Mesendoderm (in vitro differentiated cells): ENCODE measurements around the gene FBH1.
"Not testable (repeated sequence)": the region's sequence is repeated elsewhere in the genome, so short reads cannot be mapped to it uniquely, and the experiment has no call there.

ENCODE experiments used
- DNase-seq: peaks from one replicate; pipeline ENCODE4 v3.0.0; 2013
- H2AK5ac ChIP-seq: 2 replicates; pipeline ENCODE4 v1.6.1; 2013; ENCODE audit warnings: low read length, inconsistent platforms
- H2BK120ac ChIP-seq: 2 replicates; pipeline ENCODE4 v1.6.1; 2013; ENCODE audit warnings: low read depth, mild to moderate bottlenecking, low read length, moderate library complexity, mixed read lengths
- H2BK15ac ChIP-seq: replicated peaks from 2 replicates; pipeline ENCODE4 v1.6.1; 2013; ENCODE audit warnings: low read depth, mild to moderate bottlenecking, moderate library complexity
- H2BK5ac ChIP-seq: 2 replicates; pipeline ENCODE4 v1.6.1; 2013; ENCODE audit warnings: low read length, inconsistent platforms
- H3K18ac ChIP-seq: 2 replicates; pipeline ENCODE4 v1.6.1; 2013; ENCODE audit warnings: mild to moderate bottlenecking, low read length, mixed read lengths
- H3K23ac ChIP-seq: one replicate; pipeline ENCODE4 v1.6.1; 2013; ENCODE audit warnings: low read length
- H3K27ac ChIP-seq: 2 replicates; pipeline ENCODE4 v1.5.1; 2013; ENCODE audit warnings: low read depth, mild to moderate bottlenecking, inconsistent platforms, low read length, moderate library complexity
- H3K27me3 ChIP-seq: 2 replicates; pipeline ENCODE4 v1.6.1; 2013; ENCODE audit warnings: low read length, control low read depth, mild to moderate bottlenecking, inconsistent platforms; ENCODE audit not compliant: insufficient read depth, poor library complexity
- H3K36me3 ChIP-seq: 2 replicates; pipeline ENCODE4 v1.6.1; 2013; ENCODE audit warnings: low read length, inconsistent platforms; ENCODE audit not compliant: control insufficient read depth, insufficient read depth
- H3K4ac ChIP-seq: one replicate; pipeline ENCODE4 v1.6.1; 2013; ENCODE audit warnings: low read depth, mild to moderate bottlenecking, low read length, moderate library complexity
- H3K4me1 ChIP-seq: 2 replicates; pipeline ENCODE4 v1.6.1; 2013; ENCODE audit warnings: low read depth, low read length, inconsistent platforms; ENCODE audit not compliant: control insufficient read depth
- H3K4me2 ChIP-seq: 2 replicates; pipeline ENCODE4 v1.6.1; 2013; ENCODE audit warnings: low read length
- H3K4me3 ChIP-seq: 2 replicates; pipeline ENCODE4 v1.5.1; 2013; ENCODE audit warnings: mild to moderate bottlenecking, low read length
- H3K56ac ChIP-seq: one replicate; pipeline ENCODE4 v1.6.1; 2013; ENCODE audit warnings: low read length
- H3K79me1 ChIP-seq: 2 replicates; pipeline ENCODE4 v1.6.1; 2013; ENCODE audit warnings: low read length, inconsistent platforms
- H3K79me2 ChIP-seq: 2 replicates; pipeline ENCODE4 v1.6.1; 2013; ENCODE audit warnings: mild to moderate bottlenecking, low read length; ENCODE audit not compliant: control insufficient read depth, insufficient read depth
- H3K9ac ChIP-seq: 2 replicates; pipeline ENCODE4 v1.6.1; 2013; ENCODE audit warnings: low read length, inconsistent platforms
- H4K5ac ChIP-seq: one replicate; pipeline ENCODE4 v1.6.1; 2013; ENCODE audit warnings: low read length
- H4K8ac ChIP-seq: one replicate; pipeline ENCODE4 v1.6.1; 2013; ENCODE audit warnings: low read depth, mild to moderate bottlenecking, control low read depth, low read length, moderate library complexity
- WGBS: extraction: QIAGEN DNeasy Blood & Tissue Kit; methylation state at CpG from one replicate; pipeline ENCODE4 v1.1.7; 2013; ENCODE audit warnings: low lambda C conversion rate, missing lambda C conversion rate; ENCODE audit not compliant: insufficient coverage; ENCODE audit errors: extremely low coverage; 5-methylcytosine and 5-hydroxymethylcytosine counted together

Gene FBH1

DNA sequence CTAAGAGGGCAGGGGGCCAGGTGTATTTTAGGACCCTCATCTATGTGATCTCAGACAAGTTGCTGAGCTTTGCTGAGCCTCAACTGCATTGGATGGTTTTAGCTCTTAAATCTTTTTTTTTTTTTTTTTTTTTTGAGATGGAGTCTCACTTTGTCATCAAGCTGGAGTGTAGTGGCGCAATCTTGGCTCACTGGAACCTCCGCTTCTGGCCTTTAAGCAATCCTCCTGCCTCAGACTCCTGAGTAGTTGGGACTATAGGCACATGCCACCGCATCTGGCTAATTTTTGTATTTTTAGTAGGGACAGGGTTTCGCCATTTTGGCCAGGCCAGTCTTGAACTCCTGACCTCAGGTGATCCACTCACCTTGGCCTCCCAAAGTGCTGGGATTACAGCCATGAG, 43.4 kb upstream of the FBH1 start:
- not testable (repeated sequence) for H4K5ac ChIP-seq, H3K79me1 ChIP-seq, H3K4me1 ChIP-seq, H3K56ac ChIP-seq, H2BK15ac ChIP-seq, H3K4ac ChIP-seq, H3K36me3 ChIP-seq, H3K4me2 ChIP-seq, DNase-seq, H3K27me3 ChIP-seq, H2BK120ac ChIP-seq, H3K27ac ChIP-seq, H4K8ac ChIP-seq, H3K9ac ChIP-seq, H2BK5ac ChIP-seq, H3K79me2 ChIP-seq, H3K4me3 ChIP-seq, H2AK5ac ChIP-seq, H3K23ac ChIP-seq, H3K18ac ChIP-seq
- WGBS = no CpG with 5 or more reads among the region's 4 CpGs

DNA sequence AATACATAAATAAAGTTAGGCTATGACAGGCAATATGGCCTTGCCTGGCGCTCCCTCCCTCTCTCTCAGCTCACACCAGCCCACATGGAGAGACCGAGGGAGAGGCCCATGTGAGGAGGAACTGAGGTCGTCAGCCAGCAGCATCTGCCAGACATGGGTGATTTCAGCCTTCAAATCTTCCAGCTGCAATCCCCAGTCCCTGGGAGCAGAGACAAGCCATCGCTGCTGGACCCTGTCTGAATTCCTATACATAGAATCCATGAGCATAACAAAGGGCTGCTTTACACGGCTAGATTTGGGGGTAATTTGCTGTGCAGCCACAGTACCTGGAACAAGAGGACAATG, 35.9 kb upstream of the FBH1 start:
- Histone ChIP-seq H2BK120ac (no peak overlapping the region), H3K23ac (no peak overlapping the region), H2BK15ac (no peak overlapping the region), H3K4me1 (no peaks in the 10 kb centered on the region), H3K36me3 (no peaks in the 10 kb centered on the region), H3K9ac (no peak overlapping the region), H3K56ac (no peak overlapping the region), H3K79me2 (no peaks in the 10 kb centered on the region), H3K4me2 (no peak overlapping the region), H2BK5ac (no peak overlapping the region), H4K8ac (no peak overlapping the region), H3K27me3 (no peaks in the 10 kb centered on the region), H3K4me3 (no peak overlapping the region), H3K4ac (no peak overlapping the region), H3K27ac (no peak overlapping the region), H3K79me1 (no peaks in the 10 kb centered on the region), H4K5ac (no peak overlapping the region), H3K18ac (no peak overlapping the region), H2AK5ac (no peak overlapping the region)
- no peak for DNase-seq
- WGBS = no CpG with 5 or more reads among the region's 5 CpGs

DNA sequence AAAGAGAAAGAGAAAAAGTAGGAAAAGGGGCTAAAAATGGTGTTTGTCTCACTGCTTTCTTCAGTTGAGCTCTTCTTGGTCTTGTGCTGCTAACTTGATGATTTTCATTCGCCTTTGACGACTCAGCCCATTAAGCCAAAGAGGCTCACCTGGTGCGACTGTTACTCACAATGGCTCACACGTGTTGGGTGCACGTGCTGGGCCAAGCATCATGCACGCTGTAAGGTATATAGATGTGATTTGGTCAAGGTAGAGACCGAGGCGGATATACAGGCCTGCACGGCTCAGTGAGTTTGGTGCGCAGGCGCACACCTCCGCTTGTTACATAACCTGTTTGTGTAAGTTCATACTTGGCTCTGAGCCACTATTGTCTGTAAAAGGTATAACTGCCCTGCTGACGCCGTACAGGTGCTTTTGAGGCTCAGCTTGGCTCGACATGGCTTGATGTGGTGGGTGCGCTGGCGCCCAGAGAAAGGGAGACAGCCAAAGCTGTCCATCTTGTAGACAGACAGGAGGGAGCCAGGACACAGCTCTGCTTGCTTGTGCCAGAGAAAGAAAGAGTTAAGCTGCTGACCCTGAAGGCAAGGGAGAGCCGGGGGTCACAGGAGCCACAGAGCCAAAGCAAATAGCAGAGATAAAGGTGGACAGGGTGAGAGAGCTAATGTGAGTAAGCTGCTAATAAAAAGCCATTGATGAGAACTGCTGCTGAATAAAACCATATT, 33.9 kb upstream of the FBH1 start:
- Histone ChIP-seq H2BK120ac (no peak overlapping the region), H3K18ac (no peak overlapping the region), H3K56ac (no peak overlapping the region)

DNA sequence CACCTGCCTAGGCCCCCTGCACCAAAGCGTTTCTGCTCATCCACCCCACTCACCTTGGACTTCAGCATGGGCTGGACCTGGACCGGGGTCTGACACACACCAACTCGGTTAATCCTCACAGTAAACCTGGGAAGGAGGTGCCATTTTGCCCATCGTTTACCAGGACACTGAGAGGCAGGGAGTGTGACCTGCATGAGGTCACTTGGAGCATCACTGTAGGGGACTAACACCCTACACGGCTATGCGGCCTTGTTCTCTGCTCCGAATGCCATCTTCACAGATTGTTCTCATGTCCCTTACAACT, 33.4 kb upstream of the FBH1 start:
- Histone ChIP-seq H2AK5ac (no peak overlapping the region), H3K4me2 (no peak overlapping the region), H3K23ac (no peak overlapping the region), H3K36me3 (no peaks in the 10 kb centered on the region), H3K27ac (no peak overlapping the region), H3K4me3 (no peak overlapping the region), H3K56ac (no peak overlapping the region), H3K79me2 (no peaks in the 10 kb centered on the region), H3K79me1 (no peaks in the 10 kb centered on the region), H2BK5ac (no peak overlapping the region), H3K4ac (no peak overlapping the region), H4K5ac (no peak overlapping the region), H3K18ac (no peak overlapping the region), H3K9ac (no peak overlapping the region), H3K27me3 (no peaks in the 10 kb centered on the region), H2BK15ac (no peak overlapping the region), H4K8ac (no peak overlapping the region), H3K4me1 (no peaks in the 10 kb centered on the region), H2BK120ac (no peak overlapping the region)
- DNase-seq = no peak
- WGBS = no CpG with 5 or more reads among the region's 7 CpGs

More for the DNA sequence above, 33.9 kb upstream of the FBH1 start:
- Histone ChIP-seq H3K4me2 (no peak overlapping the region), H3K79me2 (no peaks in the 10 kb centered on the region), H3K36me3 (no peaks in the 10 kb centered on the region), H3K23ac (no peak overlapping the region), H3K27me3 (no peaks in the 10 kb centered on the region), H3K27ac (no peak overlapping the region), H2BK15ac (no peak overlapping the region), H3K4me3 (no peak overlapping the region), H3K4ac (no peak overlapping the region), H4K8ac (no peak overlapping the region), H2AK5ac (no peak overlapping the region), H3K79me1 (no peaks in the 10 kb centered on the region), H2BK5ac (no peak overlapping the region), H3K9ac (no peak overlapping the region), H3K4me1 (no peaks in the 10 kb centered on the region), H4K5ac (no peak overlapping the region)
- DNase-seq = no peak
- no CpG with 5 or more reads among the region's 18 CpGs for WGBS

DNA sequence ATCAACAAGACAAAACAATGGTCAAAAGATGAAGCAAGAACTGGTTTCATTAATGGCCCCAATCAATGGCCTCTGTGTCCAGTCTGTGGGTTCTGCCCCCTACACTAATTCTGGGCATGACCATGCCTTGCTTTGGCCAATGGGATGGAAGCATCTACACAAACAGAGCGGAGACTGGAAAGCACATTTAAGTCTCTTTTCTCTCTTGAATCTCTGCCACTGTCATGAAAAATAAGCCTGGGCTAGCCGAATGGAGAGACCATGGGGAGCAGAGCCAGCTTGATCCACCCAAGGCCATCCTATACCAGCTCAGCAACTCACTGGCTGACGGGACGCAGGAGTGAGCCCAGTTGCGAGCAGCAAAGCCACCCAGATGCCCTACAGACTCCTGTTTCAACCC, 31.2 kb upstream of the FBH1 start:
- H3K79me2 ChIP-seq = no peaks in the 10 kb centered on the region
- H4K8ac ChIP-seq = no peak overlapping the region
- no peaks in the 10 kb centered on the region for H3K27me3 ChIP-seq
- H3K27ac ChIP-seq = no peak overlapping the region
- H3K4me1 ChIP-seq = no peaks in the 10 kb centered on the region
- no peak overlapping the region for H4K5ac ChIP-seq
- H3K36me3 ChIP-seq = no peaks in the 10 kb centered on the region
- H3K56ac ChIP-seq = no peak overlapping the region
- H2BK120ac ChIP-seq = no peak overlapping the region
- no peak for DNase-seq
- H3K18ac ChIP-seq = no peak overlapping the region
- H3K4me3 ChIP-seq = no peak overlapping the region
- no peak overlapping the region for H2BK15ac ChIP-seq
- no peak overlapping the region for H3K4me2 ChIP-seq
- no peak overlapping the region for H3K23ac ChIP-seq
- H3K4ac ChIP-seq = no peak overlapping the region
- no peak overlapping the region for H2AK5ac ChIP-seq
- no peak overlapping the region for H3K9ac ChIP-seq
- H2BK5ac ChIP-seq = no peak overlapping the region
- no peaks in the 10 kb centered on the region for H3K79me1 ChIP-seq
- WGBS = no CpG with 5 or more reads among the region's 5 CpGs

DNA sequence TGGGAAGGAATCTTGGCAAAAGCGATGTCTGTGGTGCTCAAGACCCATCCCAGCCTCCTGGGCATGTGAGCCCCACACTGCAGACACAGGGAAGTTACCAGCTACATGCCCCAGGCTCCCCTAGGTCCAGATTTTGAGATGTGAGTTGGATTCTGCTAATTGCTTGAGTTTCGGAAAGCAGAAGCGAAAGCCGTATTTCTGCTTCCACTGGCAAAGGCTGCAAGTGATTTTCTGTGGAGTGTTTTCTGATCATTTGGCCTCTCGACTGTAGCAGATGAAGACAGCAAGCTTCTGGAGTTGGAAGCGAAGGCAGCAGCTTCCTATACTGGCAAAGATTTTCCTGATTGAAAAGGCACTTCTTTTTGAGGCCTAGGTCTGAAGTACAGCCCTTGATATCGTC, 30.0 kb upstream of the FBH1 start:
- H2AK5ac ChIP-seq = no peak overlapping the region
- no peak overlapping the region for H3K27ac ChIP-seq
- H3K4me3 ChIP-seq = no peak overlapping the region
- no peak overlapping the region for H2BK120ac ChIP-seq
- no peak overlapping the region for H2BK15ac ChIP-seq
- H3K4me1 ChIP-seq = no peaks in the 10 kb centered on the region
- no peak overlapping the region for H4K5ac ChIP-seq
- no peak overlapping the region for H3K56ac ChIP-seq
- H3K79me2 ChIP-seq = no peaks in the 10 kb centered on the region
- H3K79me1 ChIP-seq = no peaks in the 10 kb centered on the region
- H3K4me2 ChIP-seq = no peak overlapping the region
- H3K27me3 ChIP-seq = no peaks in the 10 kb centered on the region
- H3K18ac ChIP-seq = no peak overlapping the region
- H2BK5ac ChIP-seq = no peak overlapping the region
- no peak overlapping the region for H3K4ac ChIP-seq
- no peak overlapping the region for H4K8ac ChIP-seq
- no peaks in the 10 kb centered on the region for H3K36me3 ChIP-seq
- H3K9ac ChIP-seq = no peak overlapping the region
- no peak for DNase-seq
- WGBS = no CpG with 5 or more reads among the region's 7 CpGs
- H3K23ac ChIP-seq = no peak overlapping the region
